ENCODE data around the gene FGF3. TPM values are rescaled to one million over a fixed set of nuclear protein-coding genes. Genes with fewer than 3 reads are reported as not detected.

The FGF3 gene
- total RNA-seq, 1 donor from 2014 or later: not detected

DNA sequence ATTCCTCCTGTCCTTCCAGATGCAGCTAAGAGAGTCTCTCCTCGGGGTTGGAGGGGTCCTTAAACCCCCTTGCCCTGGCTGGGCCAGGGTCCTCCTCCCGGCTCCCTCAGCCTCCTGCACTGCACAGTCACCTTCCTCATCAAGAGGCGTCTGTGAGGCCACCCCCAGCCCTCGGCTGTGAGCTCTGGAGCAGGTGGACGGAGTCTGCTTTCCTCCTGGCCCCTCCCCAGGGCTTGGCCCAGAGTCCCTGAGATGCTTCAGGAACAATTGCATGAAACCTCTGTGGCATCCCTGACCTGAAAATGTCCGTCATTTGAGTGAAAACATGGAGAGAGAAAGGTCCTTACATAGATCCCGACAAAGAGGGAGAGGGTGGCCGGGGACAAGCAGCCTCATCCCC lies 6.7 kb upstream of the FGF3 start:
- no peak for ATAC-seq
- no peak for DNase-seq (ENCODE audit: low spot score)

DNA sequence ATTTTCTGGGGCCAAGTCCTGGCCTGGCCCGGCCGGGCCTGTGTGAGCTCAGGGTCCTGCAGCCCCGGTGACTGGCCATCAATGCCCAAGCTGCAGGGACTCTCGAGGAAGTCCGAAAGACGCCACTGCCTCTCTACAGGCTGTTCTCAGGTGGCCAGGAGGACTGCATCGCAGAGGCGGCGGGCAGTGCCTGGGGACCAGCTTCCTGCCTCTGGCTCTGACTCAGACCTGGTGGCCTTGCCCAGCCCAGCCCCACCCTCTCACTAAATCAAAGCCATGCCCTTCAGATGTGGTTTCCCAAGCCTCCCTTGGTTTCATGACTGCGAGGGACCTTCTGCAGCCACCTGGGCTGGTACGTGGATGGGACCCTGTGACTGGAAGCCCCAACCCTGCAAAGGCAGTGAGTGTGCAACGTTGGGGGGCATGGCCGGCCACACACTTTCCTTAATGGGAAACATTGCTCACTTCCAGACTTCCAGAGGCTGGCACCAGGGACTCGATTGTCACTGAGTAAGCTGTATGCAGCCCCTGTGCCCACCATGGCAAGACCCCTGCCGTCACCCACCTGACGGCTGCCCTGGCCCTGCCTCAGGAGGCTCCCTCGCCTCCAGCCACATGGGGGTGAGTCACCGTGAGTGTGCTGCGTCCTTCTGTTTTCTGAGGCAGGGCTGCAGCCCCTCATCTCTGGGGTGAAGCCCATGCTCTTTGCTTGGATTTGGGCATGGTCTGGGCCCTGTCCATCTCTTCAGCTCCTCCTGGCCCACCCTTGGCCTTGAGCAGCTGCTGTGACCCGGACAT lies 6.0 kb upstream of the FGF3 start:
- DNase-seq (ENCODE audit: low spot score) (no peak), ATAC-seq (no peak)

DNA sequence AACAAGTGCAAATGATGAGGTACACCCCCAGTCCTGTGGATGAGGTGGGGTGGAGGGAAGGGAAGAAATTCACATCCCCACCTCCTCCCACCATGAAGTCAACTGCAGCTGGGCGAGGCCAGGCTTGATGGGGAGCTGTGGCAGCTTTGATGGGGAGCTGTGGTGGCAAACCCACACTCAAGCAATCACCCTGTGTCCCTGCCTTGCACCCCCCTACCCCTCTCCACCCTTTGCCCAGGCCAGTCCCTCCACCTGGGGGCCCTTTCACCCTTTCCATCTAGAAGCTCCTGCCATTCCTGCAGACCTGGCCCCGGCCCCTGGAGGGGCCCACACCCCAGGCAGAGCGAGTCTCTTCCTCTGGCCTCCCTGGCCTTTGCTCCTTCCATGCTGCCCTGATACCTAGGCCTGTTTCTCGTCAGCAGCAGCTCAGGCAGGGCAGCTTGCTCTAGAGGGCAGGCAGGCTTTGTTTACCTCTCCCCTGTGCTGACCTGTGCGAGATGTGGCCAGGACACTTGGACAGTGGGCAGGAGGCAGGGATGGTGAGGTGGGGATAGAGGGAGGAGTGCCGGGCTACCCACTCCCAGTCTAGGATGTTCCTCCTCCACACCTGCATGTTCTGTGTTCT lies 4.5 kb upstream of the FGF3 start:
- DNase-seq (ENCODE audit: low spot score) (no peak), ATAC-seq (no peak)

DNA sequence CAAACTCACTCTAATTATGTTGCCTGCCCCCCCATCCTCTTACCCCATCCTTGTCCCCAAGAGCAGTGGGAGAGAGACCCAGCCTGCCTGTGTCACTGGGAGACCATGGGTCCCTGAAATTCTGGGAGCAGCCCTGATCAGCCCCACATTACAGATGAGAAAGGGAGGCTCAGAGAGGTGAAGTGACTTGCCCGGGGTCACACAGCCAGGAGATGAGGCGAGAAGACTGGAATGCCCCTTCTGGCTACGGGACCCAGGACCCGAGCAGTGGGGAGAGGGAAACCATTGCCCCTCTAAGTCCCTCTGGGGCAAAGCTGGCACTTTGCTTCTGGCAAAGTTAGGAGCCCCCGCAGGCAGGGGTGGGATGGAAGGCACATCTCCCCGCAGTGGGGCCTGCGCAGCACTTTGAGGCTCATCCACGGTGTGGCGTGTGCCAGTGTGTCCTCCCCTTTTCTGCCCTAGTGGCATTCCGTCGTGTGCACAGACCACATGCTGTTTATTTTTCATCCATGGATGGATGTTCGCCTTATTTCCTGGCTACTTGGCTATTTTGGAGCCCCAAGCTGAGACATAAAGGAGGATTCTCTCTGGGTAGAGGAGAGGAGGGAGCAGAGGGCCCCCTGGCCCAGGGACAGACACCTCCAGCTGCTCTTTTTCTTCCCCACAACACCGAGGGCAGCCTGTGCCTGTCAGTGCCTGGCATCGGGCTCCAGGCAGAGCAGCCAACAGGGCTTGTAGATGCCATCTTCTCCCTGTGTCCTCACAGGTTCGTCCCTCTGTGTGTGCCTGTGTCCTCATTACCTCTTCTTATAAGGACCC lies 3.7 kb upstream of the FGF3 start:
- DNase-seq (ENCODE audit: low spot score) (no peak), ATAC-seq (no peak)

- no peak for DNase-seq (ENCODE audit: low spot score)
- no peak for ATAC-seq
Observed at GRCh38 chr11:69821511-69822040, 2.4 kb upstream of the FGF3 start.

GRCh38 chr11:69820441-69820840 lies 1.2 kb upstream of the FGF3 start:
- DNase-seq (ENCODE audit: low spot score) (no peak), ATAC-seq (no peak)

GRCh38 chr11:69819541-69820070 lies 390 bp upstream of the FGF3 start:
- no peak for ATAC-seq

DNA sequence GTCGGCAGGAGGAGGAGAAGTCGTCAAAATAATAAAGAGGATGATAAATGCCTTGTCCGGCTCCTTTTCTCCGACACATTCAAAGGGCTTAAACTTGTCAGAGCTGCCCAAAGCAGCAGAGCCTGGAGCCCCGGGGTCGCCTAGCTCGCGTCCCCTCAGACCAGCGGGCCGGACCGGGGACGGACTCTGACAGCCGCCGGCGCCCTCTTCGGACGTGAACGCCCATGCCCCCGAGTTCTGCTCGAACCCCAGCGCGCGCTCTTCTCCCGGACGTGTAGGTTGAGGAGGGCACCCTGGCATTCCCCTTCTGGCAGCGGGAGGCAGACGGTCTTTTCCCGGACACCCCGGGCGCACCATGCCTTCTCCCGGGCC lies 999 bp downstream of the FGF3 start:
- ATAC-seq (no peak), DNase-seq (ENCODE audit: low spot score) (no peak)

More at GRCh38 chr11:69819541-69820070, 390 bp upstream of the FGF3 start:
- no peak for DNase-seq (ENCODE audit: low spot score)

GRCh38 chr11:69817265-69818230 lies 1.7 kb downstream of the FGF3 start:
- DNase-seq (ENCODE audit: low spot score): no peak
- ATAC-seq: peak; percentile 74

- ATAC-seq (no peak), DNase-seq (ENCODE audit: low spot score) (no peak)
Observed at GRCh38 chr11:69816671-69817070, 2.5 kb downstream of the FGF3 start.

DNA sequence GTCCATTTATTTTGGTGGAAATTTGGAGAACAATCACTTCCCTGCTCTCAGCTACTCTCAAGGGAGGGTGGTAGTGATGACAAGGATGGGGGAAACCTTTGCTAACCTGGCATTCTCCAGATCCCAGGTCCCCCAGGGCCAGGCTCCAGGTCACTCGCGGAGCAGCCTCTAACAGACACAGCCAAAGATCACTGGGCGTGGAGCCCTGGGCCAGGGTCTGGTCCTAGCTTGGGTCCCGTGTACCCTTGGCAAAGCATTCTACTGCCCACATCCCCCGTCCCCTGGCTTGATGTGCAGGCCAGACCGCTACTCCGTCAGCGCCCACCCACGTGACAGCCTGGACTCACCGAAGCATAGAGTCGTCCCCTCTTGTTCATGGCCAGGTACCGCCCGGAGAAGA lies 3.2 kb downstream of the FGF3 start:
- no peak for ATAC-seq
- no peak for DNase-seq (ENCODE audit: low spot score)

DNA sequence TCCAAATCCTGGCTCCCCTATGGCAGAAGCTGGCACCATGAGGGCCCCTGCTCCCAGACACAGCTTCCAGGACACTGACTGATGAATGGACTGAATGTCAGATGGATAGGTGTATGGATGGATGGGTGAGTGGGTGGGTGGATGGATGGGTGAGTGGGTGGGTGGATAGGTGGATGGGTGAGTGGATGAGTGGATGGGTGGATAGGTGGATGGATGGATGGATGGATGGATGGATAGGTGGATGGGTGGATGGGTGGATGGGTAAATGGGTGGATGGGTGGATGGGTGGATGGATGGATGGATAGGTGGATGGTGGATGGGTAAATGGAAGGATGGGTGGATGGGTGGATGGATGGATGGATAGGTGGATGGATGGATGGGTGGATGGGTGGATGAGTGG lies 4.3 kb downstream of the FGF3 start:
- ATAC-seq (no peak), DNase-seq (ENCODE audit: low spot score) (no peak)

DNA sequence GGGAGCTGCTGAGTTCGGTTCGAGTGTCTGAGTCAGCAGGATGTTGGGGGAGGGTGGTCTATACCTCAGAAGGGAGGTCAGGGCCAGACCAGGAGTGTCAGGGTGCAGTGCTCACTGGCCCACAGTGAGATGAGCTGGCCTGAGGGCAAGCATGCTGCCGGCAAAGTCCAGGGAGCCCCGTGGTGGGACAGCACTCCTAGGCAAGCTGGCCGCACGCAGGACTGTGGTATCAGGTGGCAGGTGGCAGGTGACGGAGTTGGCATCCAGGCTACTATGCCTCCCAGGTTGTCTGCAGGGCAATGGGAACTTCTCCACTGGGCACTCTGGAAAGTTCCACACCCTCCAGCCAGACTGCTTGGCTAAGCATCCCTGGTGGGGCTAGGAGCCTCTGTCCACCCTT lies 4.8 kb downstream of the FGF3 start:
- ATAC-seq (no peak), DNase-seq (ENCODE audit: low spot score) (no peak)

- ATAC-seq: no peak
Observed at GRCh38 chr11:69813839-69814238, 5.4 kb downstream of the FGF3 start.

GRCh38 chr11:69812946-69813345 lies 6.3 kb downstream of the FGF3 start:
- no peak for DNase-seq (ENCODE audit: low spot score)
- no peak for ATAC-seq

More at GRCh38 chr11:69813839-69814238, 5.4 kb downstream of the FGF3 start:
- DNase-seq (ENCODE audit: low spot score): no peak

- ATAC-seq (no peak), DNase-seq (ENCODE audit: low spot score) (no peak)
Observed at GRCh38 chr11:69812256-69812655, 7.0 kb downstream of the FGF3 start.

DNA sequence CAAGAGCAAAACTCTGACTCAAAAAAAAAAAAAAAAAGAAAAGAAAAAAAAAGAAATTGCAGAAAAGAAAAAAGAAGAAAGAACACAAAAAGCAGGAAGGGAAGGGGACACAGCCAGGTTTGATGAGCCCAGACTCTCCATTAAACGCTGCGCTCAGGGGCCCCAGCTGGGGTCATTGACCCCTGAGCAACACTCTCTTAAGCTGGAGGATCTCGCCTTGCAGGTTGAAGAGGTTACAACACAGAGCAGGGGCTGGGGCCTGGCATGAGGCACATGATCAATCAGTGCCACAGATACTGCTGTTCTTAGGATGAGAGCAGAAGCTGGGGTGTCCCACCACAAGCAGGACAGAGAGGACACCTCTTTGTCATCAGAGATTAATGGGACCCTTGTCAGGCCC lies 7.8 kb downstream of the FGF3 start:
- no peak for DNase-seq (ENCODE audit: low spot score)
- no peak for ATAC-seq

GRCh38 chr11:69810289-69811118 lies 8.7 kb downstream of the FGF3 start:
- ATAC-seq: peak; percentile 93
- peak; percentile 79 for DNase-seq (ENCODE audit: low spot score)

- ATAC-seq: no peak
- DNase-seq (ENCODE audit: low spot score): no peak
Observed at GRCh38 chr11:69808667-69809086, 10.5 kb downstream of the FGF3 start.
